HL-60 (cell line): ENCODE results near the gene MYOZ2.

ENCODE experiments used
- CTCF ChIP-seq: IDR thresholded peaks from one replicate; pipeline ENCODE4 v1.5.1; 2011; ENCODE audit warnings: low read length, control low read depth, inconsistent platforms; ENCODE audit not compliant: insufficient read depth
- GABPA ChIP-seq: IDR thresholded peaks from 2 replicates; pipeline ENCODE4 v1.6.1; 2012; ENCODE audit warnings: low read depth
- POLR2AphosphoS5 ChIP-seq: IDR thresholded peaks from 2 replicates; pipeline ENCODE4 v1.6.1; 2012; ENCODE audit warnings: low read depth
- REST ChIP-seq: IDR thresholded peaks from 2 replicates; pipeline ENCODE4 v1.6.1; 2012; ENCODE audit warnings: low read depth; ENCODE audit not compliant: insufficient replicate concordance

- TF ChIP-seq REST = no peak
- no peak for TF ChIP-seq POLR2AphosphoS5
- TF ChIP-seq CTCF = no peak
- TF ChIP-seq GABPA = no peak
These were observed 48.5 kb upstream of the MYOZ2 start for GRCh38 chr4:119087121-119087520.
